Occipital lobe (tissue), 2 donors: Measurements from ENCODE around the gene UPB1. TPM values are rescaled to one million over a fixed set of nuclear protein-coding genes. Genes with fewer than 3 reads are reported as not detected.

Source experiments
- DNase-seq: peaks from one replicate; lab custom pipeline; 2025; lab: John Stamatoyannopoulos, UW
- total RNA-seq: library from RNA; depleted of rRNA; stranded (reverse); fragments of >200 nt; gene quantifications from one replicate; pipeline ENCODE4 v1.2.3, GENCODE V29; 2014

UPB1 gene
- total RNA-seq, 1 donor from 2014 or later = not detected

GRCh38 chr22:24563246-24563645 is 68.1 kb downstream of the UPB1 start:
- no peak for DNase-seq

- DNase-seq = no peak
These were observed 69.4 kb downstream of the UPB1 start for GRCh38 chr22:24564376-24565058.

- DNase-seq = no peak
These were observed 69.9 kb downstream of the UPB1 start for GRCh38 chr22:24565077-24565476.

- no peak for DNase-seq
These were observed 71.9 kb downstream of the UPB1 start for GRCh38 chr22:24566899-24567511.

GRCh38 chr22:24567668-24568067 is 72.5 kb downstream of the UPB1 start:
- DNase-seq = no peak

- no peak for DNase-seq
These were observed 76.1 kb downstream of the UPB1 start for GRCh38 chr22:24571266-24571665.

- DNase-seq = no peak
These were observed 81.6 kb downstream of the UPB1 start for GRCh38 chr22:24576778-24577177.

Other genes with a start within 250 kb of the UPB1 start
- 49.0 TPM for gene SPECC1L, start 224.5 kb upstream of the UPB1 start, total RNA-seq
- gene ADORA2A, start 67.7 kb upstream of the UPB1 start, total RNA-seq = 8.0 TPM
- gene GUCD1, start 59.8 kb downstream of the UPB1 start, total RNA-seq = 48.7 TPM
- 124 TPM for gene SNRPD3, start 60.7 kb downstream of the UPB1 start, total RNA-seq
- 5.3 TPM for gene LRRC75B, start 97.7 kb downstream of the UPB1 start, total RNA-seq
- 2.2 TPM for gene GGT1, start 107.9 kb downstream of the UPB1 start, total RNA-seq